GM21360 (cell line): ENCODE data around the gene SMC6.

Experiments
- ATAC-seq: cut with Tn5 transposase; IDR thresholded peaks from one replicate; pipeline ENCODE4 v1.9.1; 2021; ENCODE audit warnings: mild to moderate bottlenecking, moderate library complexity; ENCODE audit not compliant: unreplicated experiment

The SMC6 gene

DNA sequence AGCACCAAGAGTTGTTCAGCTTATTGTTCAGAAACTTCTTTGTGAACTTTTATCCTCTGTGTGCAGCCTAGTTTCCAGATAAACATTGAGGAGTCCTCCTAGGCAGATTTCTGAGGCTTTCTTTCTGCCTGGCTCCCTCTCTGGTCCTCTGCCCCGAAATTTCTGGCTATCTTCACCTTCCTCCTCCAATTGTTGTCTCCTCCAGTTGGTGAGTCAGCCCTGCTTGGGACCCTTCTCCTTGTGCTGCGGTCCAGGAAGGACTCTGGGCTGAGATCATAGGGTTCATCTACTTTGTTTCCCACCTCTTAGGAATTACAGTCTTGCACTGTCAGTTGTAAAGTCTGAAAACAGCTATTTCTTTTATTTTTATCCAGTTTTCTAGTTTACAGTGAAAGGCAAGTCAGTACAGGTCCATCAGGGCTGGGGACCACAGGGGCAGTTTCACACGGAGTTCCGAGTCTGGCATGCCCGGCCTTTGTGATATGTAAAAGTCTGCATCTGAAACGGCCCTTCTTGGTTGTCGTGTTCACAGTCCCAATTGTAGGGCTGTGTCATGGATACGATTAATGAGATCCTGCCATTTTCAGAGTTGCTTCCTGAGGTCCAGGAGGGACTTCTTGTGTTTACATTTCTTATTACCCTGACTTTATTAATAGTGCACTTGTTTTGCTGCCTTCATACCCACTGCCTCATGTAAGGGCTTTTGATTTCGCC, 100.8 kb downstream of the SMC6 start:
- ATAC-seq = no peak

DNA sequence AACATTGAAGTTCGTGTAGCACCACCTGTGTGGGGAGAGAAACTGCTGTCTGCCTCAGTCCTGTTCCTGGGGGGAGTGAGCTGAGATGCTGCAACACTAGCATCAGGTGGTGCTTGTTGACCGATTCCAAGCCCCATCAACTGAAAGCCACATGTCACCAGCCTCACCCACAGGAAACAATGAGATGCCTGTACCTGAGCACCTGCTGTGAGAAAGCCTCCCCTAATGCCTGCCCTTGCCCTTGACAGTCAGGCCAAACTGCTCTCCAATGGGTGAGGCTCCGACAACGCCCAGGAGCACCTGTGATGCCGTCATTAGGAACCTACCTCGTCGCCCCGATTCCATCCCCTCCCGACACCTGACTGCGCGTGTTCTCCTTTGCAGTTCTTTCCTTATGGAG, 104.6 kb downstream of the SMC6 start:
- no peak for ATAC-seq

DNA sequence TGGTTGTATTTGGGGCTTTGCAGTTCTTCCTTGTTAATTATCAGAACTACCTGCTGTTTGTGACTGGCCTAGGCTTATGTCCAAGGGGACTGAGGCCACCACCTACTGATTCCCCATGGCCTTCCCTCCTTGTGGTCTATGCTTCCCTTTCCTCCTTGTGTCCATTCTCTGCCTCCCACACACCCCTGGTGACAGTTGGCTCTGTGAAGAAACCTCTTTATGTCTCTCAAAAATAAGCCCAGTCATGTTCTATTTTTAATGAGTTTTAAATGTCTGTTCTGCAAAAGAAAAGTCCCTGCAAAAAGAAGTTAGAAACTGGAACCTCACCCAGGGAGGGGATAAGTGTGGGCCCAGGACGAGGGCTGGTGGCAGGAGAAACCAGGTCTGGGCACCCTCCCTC, 105.0 kb downstream of the SMC6 start:
- ATAC-seq = no peak

DNA sequence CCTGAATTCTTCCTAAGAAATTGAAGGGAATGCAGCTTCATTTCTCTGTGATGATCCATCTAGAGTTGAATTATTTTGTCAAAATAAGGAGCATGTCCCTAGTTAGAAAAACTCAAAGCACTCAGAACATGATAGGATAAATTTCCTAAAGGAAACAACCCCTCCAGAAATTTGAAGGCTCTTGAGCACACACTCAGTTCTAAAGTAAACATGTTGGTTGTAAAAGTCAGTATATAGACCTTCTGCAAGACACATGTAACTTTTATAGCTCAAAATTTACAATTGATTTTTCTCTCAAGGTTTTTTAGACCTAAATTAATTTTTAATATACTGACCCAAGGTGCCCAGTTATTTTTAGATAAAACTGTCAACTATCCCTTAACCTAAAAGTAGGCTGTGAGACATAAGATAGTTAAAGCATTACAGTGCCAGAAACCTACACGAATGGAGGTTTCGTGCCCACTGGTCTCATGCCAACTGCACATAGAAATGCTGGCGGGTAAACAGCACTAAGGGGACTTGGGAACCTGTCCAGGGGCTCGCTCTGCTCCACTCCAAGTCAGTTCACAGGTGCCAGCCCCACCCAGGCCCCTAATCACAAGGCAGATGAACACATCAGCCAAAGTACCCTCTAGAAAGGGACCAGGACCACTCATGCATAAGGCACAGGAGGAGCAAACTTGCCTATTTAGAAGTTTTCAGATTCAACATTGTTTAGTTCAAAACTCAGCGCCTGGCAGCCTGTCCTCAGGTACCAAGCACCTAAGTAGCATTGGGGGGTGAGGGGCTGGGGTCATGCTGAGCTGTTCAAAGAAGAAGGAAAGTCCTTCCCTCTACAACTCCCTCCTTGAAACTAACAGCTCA, 106.5 kb downstream of the SMC6 start:
- no peak for ATAC-seq

DNA sequence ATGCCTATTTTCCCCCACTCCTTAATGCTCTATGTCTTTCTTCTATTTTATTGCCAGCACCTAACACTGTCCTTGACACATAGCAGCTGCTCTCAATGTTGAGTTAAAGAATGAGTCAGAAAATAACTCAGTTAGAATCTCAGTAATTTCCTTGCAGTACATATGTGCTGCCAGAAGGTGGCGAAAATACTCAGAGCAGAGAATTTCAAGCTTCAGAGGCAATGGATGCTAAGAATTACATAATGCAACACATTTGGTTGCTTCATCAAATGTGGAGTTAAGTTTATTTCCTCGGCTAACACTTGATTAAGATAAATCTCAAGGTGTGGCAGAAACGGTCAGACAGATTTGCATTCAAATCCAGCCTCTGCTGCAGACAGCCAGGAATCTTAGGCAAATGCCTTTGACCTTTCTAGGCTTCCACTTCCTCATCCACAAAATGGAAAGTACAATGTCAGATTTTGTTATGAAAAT, 107.5 kb downstream of the SMC6 start:
- ATAC-seq = peak; percentile 85

DNA sequence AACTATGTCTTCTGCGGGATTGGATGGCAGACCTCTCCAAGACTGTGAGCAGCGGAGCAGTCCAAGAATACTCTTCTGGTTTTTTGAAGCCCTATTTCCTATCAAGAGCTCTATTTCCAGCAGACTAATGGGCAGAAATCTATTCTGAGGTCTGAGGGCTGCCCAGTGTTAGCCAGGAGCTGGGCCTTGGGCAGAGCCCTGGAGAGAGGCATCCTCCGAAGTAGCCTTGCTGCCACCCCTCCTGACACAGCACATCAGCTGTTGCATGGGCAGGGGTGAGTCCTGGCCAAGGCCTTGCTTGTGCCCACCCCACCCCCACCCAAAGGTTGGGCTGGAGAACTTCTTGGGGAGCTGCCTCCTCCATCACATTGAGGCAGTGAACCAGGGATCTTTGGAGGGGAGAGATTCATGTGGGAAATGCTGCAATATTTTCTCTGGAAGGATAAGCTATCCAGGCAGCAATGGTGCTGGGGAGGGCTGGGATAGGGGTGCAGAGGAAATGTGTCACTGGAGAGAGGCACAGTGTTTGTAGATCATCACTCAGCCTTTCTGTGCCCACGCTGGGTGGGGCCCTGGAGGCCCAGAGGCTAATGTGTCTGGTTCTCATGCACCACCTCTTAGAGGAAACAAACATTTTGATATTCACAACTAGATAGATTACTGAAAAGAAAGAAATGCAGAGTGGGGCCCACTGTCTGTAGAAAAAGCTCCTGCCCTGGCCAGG, 108.5 kb downstream of the SMC6 start:
- ATAC-seq = no peak

DNA sequence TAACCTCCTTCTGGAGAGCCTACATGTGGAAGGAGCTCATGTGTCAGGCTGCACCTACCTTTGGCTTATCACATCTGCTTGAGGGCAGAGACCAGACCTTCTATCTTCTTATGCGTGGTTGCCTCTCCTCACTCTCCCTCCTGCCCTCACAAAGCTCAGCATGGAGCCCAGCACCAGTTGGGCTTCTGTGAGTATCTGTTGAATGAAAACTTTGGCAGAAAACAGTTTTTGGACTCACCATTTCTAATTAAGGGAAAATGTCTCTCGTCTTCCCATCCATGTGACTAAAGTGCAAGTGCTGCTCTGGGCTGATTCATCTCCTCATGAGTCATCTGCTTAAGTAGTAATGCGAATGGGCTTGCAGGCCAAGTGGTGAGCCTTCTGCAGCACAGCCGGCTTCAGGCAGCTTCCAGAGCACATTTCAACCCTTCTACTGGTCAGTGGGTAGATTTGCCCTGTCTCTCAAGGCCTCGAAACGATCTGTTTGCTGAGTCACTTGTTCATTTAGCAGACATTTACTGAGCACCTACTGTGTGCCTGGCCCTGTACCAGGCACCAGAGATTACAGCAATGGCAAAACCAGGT, 110.5 kb downstream of the SMC6 start:
- ATAC-seq = no peak

DNA sequence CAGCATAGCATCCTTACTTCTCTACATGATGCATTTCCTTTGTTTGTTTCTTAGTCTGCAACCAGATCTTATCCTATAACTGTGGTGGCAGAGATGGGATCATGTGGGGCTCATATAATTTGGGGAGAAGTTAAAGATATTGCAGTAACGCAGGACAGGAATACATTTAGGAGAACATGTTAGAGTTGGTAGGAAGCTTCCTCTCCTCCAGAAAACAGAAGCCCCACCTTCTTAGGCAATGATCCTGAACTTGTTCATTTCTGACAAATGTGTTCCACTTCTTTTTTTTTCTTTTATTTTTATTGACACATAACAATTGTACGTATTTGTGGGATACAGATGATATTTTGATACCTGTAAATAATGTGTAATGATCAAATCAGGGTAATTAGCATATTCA, 113.2 kb downstream of the SMC6 start:
- ATAC-seq = no peak

DNA sequence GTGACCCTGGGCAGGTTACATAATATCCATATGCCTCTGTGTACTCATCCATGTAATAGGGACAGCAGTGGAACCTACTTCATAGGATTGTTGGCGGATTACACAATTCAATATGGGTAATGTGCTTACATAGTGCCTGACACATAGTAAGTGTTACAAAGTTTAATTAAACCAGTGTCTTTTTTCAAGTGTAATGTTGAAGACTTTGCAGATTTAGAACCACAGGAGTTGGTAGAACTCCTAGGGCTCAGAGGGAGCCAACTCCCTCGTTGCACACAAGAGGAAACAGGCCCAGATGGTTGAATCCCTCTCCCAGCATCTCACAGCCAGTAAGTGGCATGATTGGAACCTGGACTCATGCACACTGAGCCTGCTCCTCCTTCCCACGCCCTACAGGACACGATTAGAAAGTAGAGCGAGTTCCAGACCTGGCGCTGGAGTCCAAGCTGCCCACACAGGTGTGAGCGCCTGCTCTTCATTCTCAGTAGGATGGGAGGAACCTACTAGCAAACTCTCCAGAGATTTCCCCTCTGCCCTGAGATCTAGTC, 115.3 kb downstream of the SMC6 start:
- no peak for ATAC-seq

DNA sequence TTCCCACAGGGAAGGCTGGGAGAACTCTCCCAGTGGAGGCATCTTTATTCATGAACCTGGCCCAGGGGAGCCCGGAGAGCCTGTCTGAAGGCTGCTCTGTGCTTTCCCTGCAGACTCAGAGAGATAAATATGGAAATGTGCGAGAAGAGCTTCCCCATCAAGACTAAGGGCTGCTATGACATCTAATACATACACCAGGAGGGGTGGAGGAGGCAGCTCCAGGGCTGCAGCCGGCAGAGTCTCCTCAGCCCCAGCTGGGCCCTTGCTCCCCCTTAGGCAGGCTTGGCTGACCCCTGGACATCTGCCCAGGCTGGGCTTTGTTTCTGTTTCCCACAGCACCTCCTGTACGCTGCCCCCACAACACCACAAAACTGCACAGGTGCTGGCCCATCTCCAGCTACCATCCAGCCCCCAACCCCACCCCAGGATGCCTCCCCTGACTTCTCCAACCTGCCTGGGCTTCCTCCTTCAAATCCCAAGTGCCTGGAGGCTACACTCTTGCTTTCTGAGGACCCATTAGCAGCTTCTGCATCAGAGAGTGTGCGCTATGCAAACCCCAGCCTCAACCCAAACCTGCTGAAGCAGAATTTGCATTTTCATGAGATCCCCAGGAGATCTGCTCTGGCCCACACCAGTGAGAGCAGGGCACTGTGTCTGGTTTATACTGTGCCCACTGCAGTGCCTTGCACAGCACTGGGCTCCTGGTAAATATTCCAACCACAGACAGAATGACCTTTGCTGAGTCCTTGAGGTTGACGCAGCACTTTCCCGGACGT, 116.3 kb downstream of the SMC6 start:
- no peak for ATAC-seq

DNA sequence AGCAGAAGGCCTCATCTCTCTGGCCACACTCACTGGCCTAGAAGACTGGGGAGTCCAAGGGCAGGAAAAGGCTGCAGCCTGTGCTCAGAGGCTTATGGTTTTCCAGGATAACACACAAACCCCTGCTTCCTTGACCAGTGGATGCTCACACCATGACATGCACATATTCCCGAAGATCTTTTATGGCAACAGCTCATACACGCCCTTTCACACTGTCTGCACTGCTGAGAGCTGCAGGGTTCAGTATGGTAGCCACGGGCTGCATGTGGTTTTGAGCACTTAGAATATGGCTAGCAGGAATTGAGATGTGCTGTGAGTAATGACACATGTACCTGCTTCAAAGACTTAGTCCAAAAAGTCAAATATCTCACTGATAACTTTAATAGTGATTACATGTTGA, 117.4 kb downstream of the SMC6 start:
- ATAC-seq = no peak

DNA sequence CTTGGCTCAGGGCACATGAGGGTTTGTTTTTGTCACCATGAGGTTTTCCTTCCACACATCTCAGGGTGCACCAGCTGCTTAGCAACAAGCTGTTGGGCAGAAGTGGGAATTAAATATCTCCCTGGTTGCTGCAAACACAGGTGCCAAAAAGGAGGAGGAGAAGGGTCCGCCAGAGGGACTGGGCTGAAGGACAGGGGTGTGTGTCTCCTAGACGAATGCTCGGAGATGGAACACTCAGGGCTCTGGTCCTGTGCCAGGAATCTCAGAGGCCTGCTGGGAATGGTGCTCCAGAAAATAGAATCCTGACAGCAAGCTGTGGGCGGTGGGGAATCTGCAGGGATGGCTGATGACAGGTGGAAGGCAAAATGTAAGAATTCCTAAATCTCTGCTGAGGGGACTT, 118.6 kb downstream of the SMC6 start:
- no peak for ATAC-seq

DNA sequence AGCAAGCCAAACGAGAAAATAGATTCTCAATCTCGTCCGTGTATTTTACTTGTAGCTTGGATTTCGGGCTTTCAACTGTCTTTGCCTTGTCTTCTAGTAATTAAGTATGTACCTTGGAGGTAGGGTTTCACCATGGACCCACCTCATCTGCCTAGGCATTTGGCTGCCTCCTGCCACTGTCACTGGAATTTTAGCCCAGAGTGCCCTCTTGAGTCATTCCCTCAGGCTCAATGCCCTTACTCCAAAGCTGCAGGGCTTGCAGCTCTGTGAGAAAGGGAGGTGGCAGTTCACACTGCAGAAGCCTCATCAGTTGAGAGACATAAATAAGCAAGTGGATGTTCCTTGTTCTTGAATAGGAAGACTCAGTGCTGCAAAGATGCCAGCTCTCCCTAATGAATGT, 123.5 kb downstream of the SMC6 start:
- ATAC-seq = no peak

DNA sequence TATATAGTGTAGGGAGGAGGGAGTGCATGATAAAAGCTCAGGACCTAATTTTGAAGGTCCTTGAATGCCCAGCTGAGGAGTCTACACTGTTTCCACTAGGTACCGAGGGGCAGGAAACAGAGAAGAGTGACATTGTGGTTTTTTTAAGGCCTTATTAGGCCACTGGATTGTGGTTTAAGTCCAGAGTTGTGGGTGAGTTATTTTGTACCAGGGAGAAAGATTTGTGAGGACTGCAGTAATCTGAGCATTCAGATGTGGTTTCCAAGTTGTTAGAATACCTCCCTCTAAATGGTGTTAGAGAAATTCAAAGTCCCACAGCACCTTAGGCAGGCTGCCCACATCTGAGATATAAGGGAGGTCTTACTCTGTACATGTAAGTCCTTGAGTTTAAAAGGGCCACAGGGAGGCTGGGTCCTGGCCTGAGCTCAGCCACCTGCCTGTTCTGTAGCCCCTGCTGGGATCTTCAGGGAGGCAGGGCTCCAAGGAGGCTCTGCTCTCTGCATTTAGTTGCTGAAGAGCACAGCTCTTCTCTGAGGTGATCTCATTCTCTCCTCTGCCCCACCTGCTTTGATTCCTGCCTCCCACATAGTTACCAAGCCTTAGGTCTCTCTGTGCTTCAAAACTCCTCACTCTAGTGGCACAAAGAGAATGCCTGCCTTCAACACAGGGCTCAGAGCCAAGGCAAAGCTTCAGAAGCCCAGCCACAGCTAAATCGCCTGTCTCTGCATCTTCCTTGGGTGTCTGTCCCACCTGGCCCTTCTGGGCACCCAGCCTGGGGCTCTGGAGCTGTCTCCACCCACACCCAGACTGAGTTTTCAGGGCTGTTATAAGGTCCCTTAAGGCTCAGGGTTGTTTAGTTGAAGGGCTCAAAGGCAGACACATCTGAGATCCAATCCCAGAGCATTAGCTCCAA, 125.0 kb downstream of the SMC6 start:
- ATAC-seq = peak; percentile 54

DNA sequence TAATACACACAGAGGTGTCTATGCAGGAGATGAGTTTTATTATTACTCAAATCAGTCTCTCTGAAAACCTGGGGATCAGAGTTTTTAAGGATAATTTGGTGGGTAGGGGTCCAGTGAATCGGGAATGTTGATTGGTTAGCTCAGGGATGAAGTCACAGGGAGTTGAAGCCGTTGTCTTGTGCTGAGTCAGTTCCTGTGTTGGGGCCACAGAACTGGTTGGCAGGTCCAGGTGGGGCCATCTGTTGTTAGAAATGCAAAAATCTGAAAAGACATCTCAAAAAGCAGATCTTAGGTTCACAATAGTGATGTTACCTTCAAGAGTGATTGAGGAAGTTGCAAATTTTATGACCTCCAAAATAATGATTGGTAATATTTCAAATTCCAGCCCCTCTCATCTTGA, 126.2 kb downstream of the SMC6 start:
- no peak for ATAC-seq

DNA sequence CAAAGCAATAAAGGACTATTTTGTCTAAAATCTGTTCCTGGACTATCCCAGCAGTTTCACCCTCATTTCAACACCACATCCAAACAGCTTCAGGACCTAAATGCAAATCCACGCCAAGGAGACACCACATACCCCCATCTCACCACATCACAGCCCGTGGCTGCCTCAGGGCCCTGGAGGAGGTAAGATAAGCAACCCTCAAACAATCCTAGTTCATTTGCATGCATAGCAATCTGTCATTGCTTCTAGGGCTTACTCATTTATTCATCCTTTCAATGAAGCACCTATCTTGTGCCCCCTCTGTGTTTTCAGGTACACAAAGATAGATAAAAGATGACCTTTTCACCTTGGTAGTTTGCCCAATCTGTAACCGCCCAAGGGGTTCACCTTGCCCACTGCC, 126.6 kb downstream of the SMC6 start:
- ATAC-seq = no peak

DNA sequence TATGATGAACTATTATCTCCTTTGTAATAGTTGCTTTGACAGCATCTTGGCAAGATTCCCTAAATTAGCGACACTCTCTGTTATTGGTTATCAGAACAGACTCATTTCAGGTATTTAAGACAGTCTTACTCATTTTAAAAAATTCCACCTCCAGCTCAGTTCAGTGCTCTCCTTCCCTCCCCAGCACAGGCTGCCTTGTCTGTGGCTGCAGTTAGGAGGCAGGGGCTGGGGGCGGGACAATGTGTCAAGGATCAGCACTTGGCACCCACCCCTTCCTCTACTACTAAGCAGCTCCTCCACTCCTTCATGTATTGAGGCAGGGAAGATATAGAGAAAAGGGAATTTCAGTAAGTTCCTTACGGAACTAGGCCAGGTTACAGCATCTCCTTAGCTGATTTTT, 128.2 kb downstream of the SMC6 start:
- no peak for ATAC-seq

DNA sequence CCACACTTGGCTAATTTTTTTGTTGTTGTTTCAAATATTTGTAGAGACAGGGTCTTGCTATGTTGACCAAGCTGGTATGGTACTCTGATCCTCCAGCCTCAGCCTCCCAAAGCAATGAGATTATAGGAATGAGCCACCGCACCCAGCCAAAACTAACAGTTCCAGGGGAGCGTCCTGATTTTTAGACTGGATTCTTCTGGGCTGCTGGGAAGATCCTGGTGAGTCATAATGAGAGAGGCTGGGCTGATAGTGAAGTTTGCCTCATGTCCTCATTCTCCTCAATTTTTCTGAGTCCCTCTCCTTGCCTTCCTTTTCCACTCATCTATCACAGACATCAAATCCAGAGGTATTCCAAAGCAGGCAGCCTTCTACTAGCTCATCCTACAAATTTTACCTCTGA, 131.8 kb downstream of the SMC6 start:
- ATAC-seq = no peak

DNA sequence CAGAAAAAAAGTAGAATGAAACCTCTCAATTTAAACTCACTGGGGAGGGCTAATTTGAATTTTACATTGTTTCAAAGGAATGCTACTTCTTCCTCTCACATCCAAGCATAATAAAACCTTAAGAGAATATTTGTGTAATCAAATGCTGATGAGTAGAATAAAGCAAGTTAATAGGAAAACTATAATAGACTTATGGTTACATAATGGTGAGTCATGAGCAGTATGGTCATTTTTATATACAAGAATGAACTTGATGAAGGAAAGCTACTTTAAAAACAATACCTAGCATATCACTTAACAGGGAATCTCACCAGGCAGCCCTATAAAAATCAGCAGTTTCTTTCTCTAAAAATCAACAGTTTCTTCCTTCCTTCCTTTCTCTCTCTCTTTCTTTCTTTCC, 132.8 kb downstream of the SMC6 start:
- ATAC-seq = no peak
